Peyer's patch (tissue), 4 donors: ENCODE results near the gene FN1.

Source experiments
- POLR2A ChIP-seq, 2 donors: fragments of 450-650 bp; IDR thresholded peaks; one replicate each; pipeline ENCODE4 v1.5.1; 2017; ENCODE audit warnings: antibody characterized with exemption in 2 of 2, mild to moderate bottlenecking in 2 of 2, moderate library complexity in 2 of 2
- TF ChIP-seq, protein P1 (sequence below), 6 experiments: fragments of 450-650 bp in 4 of 6; fragments of 200-600 bp in 2 of 6; sonication (generic) in 1 of 6; IDR thresholded peaks; one replicate each; pipeline ENCODE4 v1.5.1; 2017 to 2019; ENCODE audit warnings: antibody characterized with exemption in 6 of 6, mild to moderate bottlenecking in 3 of 6, moderate library complexity in 1 of 6

- TF ChIP-seq, protein P1, sequence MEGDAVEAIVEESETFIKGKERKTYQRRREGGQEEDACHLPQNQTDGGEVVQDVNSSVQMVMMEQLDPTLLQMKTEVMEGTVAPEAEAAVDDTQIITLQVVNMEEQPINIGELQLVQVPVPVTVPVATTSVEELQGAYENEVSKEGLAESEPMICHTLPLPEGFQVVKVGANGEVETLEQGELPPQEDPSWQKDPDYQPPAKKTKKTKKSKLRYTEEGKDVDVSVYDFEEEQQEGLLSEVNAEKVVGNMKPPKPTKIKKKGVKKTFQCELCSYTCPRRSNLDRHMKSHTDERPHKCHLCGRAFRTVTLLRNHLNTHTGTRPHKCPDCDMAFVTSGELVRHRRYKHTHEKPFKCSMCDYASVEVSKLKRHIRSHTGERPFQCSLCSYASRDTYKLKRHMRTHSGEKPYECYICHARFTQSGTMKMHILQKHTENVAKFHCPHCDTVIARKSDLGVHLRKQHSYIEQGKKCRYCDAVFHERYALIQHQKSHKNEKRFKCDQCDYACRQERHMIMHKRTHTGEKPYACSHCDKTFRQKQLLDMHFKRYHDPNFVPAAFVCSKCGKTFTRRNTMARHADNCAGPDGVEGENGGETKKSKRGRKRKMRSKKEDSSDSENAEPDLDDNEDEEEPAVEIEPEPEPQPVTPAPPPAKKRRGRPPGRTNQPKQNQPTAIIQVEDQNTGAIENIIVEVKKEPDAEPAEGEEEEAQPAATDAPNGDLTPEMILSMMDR (IDR thresholded peaks at IDR 0.05), result no peak
- TF ChIP-seq POLR2A (IDR thresholded peaks at IDR 0.05), result no peak
These were observed 40.6 kb upstream of the FN1 start for GRCh38 chr2:215476424-215476823.
